IPS DF 19.7 (cell line): ENCODE results near the gene DPP4.
"Not testable (repeated sequence)": the region's sequence is repeated elsewhere in the genome, so short reads cannot be mapped to it uniquely, and the experiment has no call there.

Experiments
- DNase-seq: peaks from one replicate; pipeline ENCODE4 v3.0.0-alpha.2; 2013; ENCODE audit warnings: low read depth, low spot score

The DPP4 gene

DNA sequence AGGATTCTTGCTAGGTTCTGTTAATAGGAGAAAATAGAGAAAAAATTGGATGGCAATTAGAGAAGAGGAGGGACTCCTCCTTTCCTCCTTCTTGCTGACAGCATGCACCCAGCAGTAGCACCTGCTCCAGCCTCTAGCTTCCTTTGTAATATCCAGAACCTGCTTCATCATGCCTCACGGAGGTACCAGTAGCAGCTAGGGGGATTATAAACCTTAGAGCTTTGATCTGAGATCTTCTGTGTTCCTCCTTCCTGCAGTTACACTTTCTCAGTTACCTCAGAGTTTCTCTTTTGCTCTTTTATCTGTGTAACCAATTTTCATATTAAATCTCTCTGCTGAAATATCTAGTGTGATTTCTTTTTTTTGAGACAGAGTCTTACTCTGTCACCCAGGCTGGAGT lies 16.6 kb downstream of the DPP4 start:
- no peak for DNase-seq

DNA sequence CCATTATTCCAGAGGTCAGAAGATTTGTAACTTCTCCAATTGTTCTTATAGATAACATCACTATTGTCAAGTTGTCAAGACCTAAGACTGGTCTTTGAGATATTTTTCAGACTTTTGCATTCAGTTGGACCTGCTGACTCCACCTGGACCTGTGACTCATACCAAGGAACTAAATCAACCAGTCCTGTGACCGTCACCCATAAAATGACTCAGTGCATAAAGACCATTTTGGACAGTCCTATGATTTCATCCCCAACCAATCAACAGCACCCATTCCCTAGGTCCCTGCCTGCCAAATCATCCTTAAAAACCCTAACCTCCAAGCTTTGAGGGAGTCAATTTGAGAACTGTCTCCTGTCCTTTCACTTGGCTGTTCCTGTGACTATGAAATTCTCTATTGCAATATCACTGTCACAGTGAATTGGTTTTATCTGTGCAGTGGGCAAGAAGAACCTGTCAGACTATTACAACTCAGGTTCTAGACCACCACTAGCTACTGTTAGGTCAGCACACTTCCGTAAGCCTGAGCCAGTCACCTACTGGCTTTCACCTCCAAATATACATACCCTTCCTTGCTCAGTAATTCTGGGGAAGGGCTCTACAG lies 17.1 kb downstream of the DPP4 start:
- no peak for DNase-seq

DNA sequence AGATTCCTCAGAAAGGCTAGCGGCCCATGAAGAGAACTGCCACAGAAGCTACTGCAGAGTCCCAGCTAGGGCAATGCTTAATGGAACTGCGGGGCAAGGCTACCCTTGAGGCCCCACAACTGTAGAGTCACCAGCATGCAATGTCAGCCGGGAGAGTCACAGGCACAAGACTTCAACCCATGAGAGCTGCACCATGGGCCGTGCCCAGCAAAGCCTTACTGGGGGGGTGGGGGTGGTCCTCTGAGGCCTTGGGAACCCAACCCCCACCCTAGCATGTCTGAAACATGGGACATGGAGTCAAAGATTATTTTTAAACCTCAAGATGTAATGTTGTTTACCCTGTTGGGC lies 20.2 kb downstream of the DPP4 start:
- DNase-seq, result no peak

DNA sequence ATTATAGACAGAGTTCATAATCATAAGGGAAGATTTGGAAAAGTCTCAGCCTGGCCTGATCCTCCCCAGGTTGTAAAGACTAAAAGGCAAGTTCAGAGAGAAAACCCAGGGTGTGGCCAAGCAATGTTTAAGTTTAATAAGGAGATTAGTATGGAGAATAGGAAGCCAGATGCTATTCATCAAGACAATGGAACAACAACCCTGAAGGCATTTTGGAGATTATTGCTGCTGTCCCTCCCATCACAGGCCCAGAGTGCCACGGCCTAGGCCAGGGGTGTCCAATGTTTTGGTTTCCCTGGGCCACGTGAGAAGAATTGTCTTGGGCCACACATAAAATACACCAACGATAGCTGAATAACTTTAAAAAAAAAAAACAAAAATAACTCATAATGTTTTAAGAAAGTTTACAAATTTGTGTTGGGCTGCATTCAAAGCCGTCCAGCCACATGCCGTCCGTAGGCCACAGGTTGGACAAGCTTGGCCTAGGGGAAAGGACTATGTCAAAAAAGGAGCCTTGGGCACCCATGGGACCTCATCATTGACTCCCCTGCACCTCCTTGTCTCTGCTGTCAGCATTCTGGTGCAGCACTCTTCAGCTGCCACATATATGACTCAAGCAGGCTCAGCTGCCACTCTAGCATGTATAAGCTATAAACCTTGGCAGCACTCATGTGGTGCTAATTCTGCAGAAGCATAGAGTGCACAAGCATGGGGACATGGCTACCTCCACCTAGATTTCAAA lies 20.8 kb downstream of the DPP4 start:
- no peak for DNase-seq

DNA sequence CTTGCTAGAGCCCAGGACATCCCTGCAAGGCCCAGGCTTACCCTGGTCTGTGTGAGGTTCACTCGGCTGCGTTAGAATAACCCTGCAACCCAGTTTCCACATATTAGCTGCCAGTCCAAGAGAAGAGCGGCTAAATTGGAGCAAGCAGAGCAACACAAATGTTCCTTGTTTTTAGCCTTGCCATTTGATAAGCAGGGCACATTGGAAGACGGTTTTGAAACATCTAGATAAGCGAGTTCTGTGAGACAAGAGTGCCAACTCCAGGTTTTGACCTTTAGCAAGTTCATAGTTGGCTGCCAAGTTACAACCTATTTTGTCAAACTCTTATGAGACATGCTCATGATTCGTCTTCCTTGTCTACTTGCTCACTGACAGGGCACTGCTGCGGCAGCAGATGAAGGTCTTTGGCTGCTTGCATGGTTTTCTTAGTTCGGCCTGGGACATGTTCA lies 23.5 kb downstream of the DPP4 start:
- no peak for DNase-seq

DNA sequence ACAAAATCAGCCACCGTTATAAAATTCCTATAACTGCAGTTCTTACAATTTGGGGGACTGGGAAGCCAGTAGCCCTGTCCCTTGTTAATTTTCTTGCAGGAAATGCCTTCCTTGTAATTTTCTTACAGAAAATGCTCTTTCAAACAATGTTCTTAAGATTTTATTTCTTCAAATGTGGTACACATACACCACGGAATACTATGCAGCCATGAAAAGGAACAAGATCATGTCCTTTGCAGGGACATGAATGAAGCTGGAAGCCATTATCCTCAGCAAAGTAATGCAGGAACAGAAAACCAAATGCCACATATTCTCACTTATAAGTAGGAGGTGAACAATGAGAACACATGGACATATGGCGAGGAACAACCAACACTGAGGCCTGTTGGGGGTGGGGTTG lies 24.9 kb downstream of the DPP4 start:
- DNase-seq, result not testable (repeated sequence)

DNA sequence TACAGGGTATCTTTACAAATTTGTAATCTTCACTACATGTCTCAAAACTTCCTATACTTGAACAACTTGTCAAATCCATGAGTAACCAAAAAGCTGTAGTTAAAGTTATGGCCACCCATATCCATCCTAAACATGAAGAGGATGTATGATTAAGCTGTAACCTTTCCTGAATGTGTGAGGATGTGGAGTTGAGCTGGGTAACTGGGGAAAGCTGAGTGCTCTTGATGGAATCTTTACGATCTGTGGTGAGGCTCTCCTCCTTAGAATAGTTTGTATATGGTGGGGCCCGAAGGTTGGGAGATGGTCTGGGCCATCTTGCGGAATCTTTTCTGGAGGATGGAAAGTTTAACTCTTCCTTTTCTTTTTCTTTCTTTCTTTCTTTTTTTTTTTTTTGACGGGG lies 29.4 kb downstream of the DPP4 start:
- no peak for DNase-seq

DNA sequence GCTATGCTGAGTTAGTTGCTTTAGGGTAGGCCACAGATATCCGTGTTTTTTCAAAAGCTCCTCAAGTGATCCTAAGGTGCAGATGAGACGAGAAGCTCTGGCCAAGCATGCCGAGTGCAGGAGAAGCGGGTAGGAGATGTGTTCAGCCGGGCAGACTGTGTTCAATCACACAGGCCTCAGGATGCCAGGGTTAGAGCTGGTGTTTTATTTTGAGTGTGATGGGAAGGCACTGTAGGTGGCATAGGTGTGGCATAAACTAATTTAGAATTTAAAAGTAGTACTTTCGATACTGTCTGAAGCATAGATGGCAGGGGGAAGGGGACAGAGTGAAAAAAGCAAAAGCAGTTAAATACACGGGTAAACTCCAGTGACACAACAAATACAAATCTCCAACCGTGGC lies 30.9 kb downstream of the DPP4 start:
- no peak for DNase-seq

DNA sequence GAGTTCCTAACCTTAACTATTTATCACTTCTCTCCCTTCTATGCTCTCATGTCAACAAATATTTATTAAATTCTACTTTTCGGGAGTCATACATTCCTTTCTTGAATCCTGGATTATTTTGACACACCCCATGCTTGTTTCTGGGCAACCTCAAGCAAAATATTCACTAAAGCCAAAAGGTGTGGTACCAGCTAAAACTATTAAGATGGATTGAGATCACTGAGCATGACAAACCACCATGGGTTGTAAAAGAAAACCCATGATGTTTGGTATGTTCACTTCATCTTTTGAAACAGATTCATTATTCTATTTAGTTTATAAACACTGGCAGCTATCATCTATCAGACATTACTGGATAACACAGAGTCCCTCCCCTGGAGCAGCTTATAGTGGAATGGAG lies 32.5 kb downstream of the DPP4 start:
- no peak for DNase-seq

DNA sequence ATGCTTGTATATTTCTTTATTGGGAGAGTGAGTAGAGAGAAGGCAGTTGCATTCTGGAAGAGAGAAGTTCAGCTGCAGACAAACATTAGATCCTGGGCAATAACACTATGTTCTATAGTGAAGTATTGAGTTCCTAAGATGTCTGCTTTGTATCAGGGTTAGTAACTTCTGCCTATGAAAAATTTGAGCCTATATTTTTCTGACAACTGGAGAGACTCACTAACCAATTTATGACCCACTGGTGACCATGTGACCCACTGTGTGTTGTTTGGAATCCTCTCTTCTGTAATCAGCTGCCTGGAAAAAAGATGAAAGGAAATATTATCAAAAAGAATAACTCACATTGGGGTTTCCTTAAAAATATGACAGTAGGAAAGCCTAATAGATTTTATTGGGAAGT lies 35.3 kb downstream of the DPP4 start:
- no peak for DNase-seq

DNA sequence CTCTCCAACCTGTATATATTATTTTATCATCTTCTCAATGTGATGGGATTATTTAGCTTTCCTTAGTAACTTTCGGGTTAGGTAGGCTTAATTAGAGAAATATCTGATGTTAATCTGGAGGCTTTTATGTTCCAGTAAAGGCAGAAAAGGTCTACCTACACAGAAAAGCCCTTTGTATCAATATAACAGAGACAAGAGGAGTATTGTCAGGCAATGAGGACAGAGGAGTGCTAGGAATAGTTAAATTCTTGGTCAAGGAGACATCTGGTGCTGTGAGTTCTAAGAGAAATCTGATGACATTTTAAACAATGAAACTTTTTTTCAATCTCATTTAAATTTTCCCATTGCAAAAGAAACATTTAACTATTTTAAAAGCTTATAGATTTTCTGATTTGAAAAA lies 36.1 kb downstream of the DPP4 start:
- DNase-seq, result no peak

DNA sequence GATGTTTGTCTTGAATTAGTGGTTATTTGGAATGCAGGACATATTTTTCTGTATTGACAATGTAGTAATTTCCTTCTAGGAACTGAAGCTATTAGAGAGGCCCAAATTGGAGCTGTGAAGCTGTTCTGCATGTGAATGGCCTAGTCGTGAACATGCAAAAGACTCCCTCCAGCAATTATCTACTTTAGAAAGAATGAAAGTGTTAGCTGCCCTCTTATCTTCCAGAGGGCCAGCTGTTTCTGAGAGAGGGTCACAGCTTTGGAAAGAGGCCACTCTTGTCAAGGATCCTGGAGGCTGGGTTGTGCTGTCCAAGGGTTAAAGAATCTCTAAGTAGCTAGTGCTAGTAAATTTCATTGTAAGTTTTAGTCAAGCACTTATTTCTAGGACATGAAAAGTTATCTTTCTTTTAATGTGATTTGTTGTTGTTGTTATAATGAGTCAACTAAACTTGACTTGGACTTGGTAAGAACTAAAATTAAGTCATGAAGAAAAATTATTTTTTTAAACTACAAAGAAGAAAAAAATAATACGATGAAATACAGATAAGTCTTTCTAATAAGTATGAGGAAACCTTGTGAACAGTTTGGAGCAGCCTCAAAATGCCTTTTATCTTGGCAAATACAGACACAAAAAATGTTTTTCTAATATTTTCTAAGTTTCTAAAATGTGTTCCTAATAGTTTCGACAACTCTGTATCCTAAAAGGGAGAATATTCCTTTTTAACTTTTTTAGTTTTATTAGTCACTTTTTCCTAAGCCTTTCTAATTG lies 36.8 kb downstream of the DPP4 start:
- peak; percentile 47 for DNase-seq

DNA sequence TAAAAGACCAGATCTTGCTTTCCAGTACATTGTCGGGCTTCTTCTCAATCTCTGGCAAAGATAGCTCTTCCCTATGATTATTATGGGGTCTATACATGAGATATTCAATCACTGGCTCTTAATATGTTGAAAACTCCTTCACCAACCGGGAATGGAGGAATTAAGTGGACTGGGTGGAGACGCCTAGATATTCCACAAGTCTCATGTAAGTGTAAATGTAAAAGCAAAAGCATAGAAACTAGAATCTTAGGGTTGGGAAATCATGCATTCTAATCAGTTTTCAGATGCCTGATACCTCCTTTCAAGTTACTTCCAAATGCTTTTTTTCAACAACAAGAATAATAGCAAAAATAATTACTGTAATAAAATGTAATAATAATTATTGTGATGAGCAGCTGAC lies 38.0 kb downstream of the DPP4 start:
- DNase-seq, result no peak

DNA sequence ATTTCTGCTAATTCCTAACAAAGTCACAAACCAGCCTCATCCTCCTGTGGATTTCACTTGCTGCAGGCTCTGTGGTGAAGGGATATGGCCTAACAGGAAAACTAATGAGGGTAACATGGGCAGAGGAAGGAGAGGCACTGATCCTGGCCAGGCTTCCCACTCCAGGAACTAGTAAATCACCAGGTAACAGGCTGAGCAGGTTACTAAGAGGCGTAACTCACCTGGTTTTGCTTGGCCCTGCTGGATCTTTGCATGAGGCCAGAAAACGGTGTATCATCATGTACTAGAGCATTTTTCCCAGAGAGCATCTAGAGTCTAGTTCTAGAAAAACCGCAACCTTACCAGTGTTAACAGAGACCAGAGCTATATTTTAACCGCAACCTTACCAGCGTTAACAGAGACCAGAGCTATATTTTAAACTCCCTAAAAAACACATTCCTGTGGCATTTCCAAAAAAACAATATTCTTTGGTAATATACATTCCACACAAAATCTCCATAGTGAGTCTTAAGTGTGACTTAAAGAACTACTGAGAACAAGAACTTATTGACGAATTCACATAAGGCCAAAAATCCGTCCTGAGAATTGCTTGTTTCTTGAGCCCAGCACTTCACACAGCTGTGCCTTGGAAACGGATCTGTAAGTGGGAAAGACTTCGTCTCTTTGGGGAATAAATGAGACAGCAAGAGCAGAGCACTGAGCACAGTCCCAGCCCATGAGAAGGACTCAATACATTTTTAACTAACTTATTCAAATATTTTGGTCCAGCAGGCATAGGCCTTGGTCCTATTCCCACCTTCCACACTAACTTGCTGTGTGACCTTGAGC lies 43.4 kb downstream of the DPP4 start:
- DNase-seq, result no peak

DNA sequence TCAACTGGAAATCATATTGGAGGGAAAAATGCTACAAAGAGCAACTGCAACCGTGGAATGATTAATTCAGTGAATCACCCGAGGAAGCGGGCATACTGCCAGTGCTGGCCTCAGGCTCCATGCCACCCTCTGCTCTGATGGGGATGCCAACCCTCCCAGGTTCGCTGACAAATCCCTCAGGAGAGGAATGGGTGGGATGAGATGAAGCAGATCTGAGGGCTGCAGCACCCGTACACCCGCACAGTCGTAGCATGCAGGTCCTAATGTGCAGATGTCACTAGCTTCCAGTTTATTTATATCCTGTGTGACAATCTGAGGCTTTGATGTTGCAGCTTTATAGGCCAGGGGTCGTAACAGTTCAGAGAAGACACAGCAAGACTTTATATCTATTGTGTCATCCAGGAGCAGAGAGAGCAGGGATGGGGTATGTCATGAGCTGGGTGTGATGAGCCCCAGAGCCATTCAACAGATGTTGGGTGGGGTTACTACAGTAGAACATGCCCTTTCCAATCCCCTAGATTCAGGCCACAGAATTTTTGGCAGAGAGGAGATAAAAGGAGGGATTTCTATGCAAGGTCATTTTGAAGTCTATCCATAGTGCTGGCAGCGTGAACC lies 44.6 kb downstream of the DPP4 start:
- DNase-seq, result no peak

DNA sequence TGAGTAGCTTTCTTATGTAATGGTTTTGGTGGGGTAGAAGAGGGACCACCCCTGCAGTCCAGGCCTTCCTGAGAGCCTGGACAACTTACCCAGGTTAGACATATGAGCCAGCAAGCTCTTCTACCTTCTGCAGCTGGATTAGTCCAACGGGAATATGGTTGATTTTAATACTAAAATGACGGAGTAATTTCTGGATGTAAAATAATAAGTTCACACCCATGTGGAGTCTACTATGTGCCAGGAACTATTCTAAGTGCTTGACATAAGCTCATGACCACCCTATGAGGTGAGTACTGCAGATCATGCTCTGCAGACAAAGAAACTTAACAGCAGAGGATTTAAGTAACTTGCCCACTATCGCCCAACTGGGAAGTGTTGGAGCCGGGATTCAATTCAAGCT lies 45.5 kb downstream of the DPP4 start:
- no peak for DNase-seq

DNA sequence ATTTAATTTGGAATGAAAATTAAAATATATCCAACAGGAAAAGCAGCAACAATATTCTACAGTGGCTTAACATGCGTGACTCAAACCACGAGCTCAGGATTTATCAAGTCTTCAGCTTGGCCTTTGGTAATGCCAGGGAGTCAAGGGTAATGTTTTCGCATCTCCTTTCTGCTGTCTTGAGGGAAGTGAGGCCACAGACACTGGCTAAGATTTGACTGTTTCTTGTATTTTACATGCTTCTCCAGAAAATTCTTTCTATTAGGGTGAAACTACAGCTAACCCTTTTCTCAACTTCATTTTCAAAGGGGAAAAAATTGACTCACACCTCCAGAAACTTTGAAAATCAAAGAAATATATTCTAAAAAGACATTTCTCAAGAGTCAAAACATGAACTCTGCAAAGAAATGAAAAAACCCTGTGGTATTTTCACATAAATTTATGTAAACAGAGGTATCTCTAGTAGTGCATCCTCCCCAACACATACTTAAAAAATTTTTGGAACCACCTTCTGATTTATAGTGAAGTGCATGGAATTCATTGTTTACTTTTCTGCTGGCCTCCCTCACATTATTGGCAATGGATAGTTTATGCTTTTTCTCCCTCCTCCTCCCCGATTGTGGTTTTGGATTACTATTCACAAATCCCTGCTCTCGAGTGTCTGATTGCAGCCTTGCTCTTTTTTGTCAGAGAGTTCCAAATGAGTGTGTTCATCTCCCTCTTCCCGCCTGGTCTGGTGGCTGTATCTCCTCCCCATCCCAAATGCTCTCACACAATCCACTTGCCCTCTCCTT lies 48.7 kb downstream of the DPP4 start:
- DNase-seq, result no peak

DNA sequence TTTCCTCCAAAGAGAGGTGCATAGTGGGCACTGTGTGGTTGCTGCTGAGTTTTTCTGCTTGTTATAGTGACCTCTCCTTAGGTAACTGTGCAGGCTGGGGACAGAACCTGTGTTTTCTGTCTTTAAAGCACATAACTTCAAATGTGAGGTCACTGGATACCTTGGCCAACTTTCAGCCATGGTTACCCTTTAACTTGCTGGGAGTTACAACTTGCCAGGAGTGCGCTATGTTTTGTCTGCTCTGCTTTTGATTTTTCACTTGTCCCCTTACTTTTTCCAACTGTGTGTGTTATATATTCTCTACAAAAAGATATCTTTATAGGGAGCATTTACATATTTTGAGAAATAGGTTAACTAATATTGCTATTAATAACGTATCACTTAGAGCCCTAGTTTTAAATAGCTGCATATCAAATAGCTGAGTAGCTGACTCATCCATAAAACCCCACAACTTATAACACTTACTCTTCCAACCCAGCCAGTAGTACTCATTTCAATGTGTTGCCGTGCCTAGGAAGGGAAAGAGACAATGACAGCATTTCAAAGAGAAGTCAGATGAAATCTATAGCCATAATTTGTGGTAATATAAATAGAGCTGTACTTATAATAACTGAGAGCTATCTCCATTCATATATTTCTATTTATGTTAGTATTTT lies 51.6 kb downstream of the DPP4 start:
- DNase-seq, result no peak

DNA sequence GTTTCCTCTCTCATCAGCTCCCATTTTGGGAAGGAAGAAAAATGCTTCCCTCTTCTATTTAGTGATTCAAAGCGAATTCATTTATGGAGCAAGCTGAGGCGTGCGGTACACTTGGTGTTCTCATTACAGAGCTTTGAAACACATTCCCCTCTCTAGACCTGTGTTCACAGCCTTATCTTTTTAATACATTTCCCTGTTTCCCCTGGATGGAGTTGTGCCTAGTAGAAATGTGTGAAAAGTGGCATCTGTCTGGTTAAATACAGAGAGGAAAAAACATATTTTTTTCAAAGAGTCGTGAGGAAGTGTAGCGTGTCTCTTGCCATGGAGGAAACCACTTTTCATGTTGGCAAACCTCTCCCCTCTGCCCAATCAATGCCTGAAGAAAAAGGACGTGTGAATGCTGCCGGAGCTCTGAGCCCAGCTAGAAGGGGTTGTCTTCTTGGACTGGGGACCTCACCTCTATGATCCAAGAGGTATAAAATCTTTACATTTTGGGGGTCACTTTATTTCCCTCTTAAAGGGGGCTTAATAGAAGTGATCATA lies 52.4 kb downstream of the DPP4 start:
- DNase-seq, result no peak

DNA sequence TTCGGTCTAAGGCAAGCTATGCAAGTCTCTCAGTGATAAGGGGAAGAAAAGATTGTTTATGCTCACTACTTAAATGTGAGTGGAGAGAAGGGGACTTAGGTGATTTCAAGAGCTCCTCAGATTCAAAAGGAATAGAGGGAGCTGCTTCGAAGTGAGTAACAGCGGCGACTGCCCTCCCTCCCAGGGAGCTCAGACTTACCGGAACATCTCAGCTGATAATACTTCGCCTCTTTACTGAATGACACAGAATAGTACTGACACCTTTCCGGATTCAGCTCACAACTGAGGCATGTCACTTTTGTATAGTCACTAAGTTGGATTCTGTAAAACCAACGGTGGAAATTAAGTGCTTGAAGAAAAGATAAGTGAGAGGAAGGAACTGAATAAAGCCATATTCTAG lies 55.5 kb downstream of the DPP4 start:
- no peak for DNase-seq
